NCI-H226 (cell line): ENCODE results near the gene PAF1.
"Not testable (repeated sequence)": the region's sequence is repeated elsewhere in the genome, so short reads cannot be mapped to it uniquely, and the experiment has no call there.

Source experiments
- DNase-seq: peaks from one replicate; pipeline ENCODE4 v3.0.0-alpha.2; 2015

The PAF1 gene

DNA sequence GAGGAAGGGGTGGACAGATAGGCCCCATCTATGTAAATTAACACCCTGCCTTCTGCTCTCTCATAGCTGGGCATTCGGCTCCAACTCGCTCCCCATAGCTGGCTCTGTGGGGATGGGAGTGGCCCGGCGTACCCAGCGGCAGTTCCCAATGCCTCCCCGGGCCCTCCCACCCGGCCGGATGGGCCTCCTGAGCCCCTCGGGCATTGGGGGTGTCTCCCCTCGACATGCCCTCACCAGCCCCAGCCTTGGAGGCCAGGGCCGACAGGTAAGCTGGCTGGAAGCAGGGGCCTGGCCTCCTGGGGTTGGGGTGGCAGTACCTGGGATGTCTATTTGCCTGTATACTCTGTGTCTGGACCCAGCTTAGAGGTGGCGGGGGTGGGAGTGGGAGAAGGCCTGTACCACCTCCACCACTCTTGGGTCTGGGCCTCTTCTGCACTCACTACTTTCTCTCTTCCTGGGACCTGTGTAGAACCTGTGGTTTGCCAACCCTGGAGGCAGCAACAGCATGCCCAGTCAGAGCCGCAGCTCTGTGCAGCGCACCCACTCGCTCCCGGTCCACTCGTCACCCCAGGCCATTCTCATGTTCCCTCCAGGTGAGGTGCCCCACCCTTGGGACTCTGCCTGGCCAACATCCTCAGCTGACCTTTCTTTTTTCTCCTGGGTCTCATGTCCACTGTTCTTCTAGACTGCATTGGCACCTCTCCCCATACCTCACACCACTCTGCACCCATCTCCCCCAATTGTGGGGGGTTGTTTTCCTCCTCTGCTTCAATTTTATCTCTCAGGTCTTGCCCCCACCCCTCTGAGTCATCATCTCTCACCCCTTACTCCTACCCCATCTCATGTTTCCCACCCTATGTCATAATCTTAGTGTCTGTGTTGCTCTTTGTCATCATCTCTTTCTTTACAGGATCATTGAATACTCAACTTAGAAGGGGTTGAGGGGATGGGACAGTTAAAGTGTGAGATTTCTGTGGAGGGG, 10.1 kb downstream of the PAF1 start:
- DNase-seq, result no peak

DNA sequence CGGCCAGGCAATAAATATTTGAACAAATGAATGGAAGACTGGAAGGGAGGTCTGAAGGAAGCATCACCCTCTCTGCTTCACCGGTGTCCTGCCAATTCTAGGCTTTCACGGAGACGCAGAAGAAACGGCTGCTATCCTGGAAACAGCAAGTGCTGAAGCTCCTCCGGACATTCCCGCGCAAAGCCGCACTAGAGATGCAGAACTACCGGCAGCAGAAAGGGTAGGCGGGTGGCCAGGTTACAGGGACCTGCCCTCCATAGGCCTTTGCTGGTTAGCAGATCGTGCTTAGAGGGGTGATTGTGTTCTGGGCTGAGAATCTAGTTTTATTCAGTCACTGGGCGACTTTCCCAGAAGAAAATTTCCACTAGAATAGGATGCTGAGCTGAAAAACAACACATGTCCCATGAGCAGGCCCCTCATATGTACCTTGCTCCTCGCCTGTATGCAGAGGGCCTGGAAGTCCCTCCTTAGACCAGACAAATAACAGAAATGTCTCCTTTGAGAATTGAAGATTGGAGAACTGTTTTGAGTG, 11.0 kb downstream of the PAF1 start:
- no peak for DNase-seq

DNA sequence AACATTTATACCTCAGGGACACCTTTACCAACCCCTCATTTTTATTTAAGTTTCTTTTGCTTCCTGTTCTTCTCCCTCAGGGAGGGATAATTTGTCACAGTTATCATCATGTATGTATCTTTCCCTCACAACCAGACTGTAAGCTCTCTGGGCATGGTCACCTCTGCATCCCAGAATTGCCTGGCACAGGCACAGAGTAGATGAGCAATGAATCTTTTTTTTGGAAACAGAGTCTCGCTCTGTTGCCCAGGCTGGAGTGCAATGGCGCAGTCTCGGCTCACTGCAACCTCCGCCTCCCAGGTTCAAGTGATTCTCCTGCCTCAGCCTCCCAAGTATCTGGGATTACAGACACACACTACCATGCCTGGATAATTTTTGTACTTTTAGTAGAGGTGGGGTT, 11.5 kb downstream of the PAF1 start:
- DNase-seq, result not testable (repeated sequence)

DNA sequence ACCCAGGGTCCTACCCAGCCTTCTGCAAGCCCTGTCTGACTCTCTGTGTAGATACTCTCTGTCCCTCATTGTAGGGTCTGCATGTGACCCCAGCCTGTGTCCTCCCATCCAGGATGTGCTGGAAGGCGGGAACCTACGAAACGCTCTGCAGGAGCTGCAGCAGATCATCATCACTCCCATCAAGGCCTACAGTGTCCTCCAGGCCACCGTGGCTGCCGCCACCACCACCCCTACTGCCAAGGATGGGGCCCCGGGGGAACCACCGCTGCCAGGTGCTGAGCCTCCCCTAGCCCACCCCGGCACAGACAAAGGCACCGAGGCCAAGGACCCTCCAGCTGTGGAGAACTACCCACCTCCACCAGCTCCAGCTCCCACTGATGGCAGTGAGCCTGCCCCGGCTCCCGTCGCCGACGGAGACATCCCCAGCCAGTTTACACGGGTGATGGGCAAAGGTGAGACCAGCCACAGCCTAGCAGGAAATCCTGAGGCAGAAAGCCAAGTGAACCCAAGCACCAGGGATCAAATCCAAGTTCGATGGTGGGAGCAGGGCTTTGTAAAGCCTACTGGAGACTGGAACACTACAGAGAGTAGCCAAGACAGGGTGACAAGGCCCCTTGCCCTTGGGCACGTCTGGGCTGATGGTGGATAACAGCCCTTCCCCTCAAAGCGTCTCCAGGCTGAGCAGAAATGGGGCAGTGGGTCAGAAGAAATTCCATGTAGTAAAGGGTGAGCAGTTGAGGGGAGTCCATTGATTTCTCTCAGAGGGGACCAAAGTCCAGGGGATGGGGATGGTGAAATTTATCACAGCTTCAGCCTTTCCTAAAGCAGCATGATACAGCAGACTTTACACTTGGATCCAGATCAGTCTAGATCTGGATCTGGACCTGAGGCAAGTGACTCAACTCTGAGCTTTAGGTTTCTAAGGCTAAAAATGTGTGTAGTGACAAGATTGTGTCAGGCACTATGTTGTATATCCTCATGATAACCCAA, 13.2 kb downstream of the PAF1 start:
- no peak for DNase-seq

DNA sequence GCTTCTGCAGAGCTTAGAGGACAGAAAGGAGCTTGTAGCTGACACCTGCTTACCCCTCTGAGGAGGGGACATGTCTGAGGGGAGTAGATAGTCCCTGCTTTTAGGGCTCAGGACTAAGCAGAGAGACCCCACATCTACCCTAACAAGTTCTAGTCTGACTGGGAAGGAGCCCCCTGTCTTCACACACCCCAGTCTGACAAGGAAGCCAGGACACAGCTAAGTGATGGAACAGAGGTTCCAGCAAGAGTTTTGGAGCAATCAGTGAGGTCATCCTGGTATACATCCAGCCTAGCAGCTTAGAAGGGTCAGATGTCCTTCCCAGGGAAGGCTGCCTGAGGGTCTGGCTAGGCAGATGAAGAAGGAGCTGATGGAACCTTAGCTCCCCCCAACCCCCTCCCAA, 15.0 kb downstream of the PAF1 start:
- no peak for DNase-seq

DNA sequence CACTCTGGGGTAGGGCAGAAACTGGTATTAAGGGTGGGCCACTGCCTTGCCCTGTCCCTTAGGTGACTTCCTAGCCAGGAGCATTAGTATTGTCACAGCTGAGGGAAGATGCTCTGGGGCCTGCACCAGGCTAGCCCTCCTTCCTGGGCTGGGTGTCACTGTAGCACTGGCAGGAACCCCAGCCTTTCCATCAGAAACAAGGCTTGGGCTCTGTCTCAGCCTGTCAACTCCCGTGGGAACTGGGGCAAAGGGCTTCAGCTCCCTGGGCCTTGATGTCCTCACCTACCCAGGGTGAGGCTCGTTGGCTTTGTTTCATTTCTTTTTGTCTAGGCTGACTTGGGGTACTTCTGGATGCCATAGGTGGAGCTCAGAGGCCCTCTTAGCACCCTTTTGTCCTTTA, 18.0 kb downstream of the PAF1 start:
- no peak for DNase-seq

DNA sequence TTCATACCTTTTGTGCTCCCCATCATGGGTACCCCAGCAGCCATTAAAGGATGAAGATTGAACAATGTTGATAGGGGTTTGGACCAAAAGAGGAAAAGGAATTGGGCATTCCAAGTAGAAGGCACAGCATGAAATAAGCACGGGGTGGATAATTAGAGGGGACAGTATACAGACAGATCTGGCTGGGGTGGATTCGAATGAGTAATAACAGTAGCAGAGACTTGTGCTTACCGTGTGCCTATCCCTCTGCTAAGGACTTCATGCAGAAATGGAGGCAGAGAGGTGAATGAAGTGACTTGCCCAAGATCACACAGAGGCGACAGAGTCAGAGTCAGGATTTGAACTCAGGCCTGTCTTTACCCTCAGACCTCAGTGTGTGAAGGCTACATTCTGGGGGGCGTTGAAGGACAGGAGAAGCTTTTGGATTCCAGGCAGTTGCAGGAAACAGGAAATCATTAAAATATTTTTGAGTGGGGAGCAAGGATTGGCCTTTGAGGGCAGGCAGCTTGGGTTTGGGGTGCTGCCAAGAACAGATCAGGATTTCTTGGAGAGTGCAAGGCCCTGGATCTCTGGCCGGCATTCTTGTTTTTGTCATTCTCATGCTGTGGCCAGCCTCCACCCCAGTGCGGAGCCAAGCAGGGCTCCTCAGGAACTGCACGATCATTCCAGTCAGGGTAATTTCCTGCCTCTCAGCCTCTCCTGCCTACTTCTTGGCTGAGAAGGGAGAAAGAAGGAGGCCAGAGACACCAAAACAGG, 18.7 kb downstream of the PAF1 start:
- peak; percentile 86 for DNase-seq

DNA sequence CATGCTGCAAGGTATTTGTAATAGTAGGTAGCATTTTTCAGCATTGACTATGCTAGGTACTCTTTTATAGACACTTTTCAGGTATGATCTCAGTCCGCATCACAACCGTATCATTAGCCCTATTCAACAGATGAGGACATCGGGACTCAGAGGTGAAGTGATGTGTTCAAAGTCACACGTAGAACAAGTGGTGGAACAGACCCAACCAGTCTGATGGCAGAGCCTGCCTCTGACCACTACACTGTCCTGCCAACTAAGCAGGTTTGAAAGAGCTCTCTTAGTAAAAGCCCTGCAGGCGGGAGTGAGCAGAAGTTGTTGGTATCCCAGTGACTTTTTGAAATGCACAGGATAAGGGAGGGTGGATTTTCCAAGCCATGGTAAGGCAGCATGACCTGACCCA, 20.2 kb downstream of the PAF1 start:
- no peak for DNase-seq

DNA sequence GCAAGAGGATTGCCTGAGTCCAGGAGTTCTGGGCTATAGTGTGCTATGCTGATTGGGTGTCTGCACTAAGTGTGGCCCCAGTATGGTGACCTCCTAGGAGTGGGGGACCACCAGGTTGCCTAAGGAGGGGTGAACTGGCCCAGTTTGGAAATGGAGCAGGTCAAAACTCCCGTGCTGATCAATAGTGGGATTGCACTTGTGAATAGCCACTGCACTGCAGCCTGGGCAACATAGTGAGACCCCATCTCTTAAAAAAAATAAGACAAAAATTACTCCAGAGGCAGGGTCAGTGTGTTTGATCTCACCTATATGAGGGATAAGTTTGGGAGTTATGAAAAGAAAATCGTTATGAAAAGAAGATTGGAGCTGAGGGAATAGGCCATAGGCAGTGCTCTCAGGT, 21.7 kb downstream of the PAF1 start:
- DNase-seq, result no peak

DNA sequence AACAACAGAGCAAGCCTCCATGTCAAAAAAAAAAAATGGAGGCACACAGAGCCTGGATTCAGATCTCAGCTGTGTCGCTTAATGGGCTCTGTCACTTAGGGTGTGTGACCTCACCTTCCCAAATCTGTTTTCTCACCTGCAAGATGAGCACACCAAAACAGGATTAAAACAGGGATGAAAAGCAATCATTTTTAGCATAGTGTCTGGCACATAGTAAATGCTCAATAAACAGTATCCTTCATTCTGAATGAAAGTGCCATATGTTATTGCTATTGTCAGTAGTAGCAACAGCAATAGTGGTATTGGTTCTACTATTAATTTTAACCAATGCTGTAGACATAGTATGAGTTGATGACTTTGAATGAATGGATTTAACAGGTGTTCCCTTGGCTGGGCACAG, 25.4 kb downstream of the PAF1 start:
- DNase-seq, result no peak

DNA sequence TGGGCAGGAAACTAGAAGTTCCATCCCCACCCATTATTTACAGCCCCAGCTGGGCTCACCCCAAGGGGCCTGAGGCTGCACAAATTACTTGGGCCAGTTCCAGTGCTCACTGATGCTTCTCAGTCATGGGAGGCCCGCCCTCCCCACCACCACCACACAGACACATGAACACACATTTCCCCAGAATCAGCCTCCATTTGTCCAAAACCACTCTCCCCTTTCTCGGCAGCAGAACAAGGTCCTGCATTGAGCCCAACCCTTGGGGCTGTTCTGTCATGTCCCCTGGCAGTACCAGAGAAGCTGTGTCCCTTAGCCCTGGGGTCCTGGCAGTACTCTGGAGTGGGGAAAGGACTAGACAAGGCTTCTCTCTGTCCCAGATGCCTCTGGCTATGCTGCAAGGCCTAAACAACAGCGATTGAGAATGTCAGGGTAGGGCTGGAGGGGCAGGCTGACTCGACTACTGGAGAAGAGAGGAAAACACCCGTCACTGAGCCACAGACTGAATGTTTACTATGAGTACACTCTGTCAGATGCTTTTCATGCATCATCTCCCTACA, 26.9 kb downstream of the PAF1 start:
- no peak for DNase-seq

DNA sequence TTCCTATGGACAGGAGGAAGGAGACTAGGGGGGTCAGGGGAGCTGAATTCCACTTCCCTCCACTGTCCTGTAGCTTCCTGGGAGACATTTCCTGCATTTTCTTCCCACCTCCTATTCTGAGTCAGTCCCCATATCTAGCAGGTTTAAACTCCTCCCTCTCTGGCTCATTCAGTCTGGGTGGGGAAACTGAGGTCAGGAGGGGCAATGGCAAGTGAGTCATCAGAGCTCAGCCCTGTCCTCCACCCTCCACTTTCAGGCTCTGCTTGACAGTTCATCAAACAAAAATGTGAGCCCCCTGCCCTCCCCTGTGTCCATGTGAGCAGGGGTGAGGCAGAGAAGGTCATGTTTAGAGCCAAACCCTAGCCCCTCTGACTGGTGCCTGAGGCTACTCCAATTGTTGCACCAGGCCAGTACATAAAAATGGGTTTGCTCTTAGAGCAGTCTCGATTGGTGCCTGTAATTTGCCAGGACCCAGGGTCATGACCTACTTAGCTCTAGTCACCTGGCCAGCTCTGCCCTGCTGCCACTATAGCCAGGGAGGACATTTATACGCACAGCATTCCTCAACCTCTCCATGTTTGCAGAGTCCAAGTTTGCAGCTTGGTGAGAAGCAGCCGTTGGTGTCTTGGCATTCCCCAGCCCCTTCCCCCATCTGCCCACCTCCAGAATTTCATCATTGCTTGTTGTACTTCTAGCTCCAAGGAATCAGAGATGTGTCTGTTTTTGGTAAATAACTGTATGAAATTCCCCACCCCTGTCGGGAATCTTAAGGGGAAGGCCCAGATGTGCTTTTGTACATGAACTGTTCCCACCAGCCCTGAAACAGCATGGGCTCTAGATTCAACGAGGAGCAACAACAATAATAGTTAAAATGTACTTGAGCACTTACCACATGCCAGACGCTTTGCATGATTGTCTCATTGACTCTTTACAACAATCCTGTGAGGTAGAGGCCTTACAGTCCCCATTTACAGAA, 27.9 kb downstream of the PAF1 start:
- DNase-seq, result peak; percentile 63

DNA sequence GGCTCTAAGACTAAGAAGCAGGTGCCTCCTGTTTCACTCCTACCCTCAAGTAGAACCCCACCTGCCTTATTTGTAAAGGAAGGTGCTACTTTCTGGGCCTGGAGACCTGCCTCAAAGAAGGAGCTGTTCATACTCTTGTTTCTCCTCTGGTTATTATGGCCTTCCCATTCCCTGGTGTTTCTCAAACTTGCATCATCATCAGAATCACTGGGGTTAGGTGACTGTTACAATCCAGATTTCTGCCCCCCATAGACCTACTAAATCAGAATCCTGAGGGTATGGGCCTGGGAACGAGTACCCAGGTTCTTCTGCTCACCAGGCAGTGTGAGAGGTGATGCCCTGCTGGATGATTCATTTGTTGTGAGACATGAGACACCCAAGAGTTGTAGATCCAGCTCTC, 30.3 kb downstream of the PAF1 start:
- DNase-seq, result no peak

DNA sequence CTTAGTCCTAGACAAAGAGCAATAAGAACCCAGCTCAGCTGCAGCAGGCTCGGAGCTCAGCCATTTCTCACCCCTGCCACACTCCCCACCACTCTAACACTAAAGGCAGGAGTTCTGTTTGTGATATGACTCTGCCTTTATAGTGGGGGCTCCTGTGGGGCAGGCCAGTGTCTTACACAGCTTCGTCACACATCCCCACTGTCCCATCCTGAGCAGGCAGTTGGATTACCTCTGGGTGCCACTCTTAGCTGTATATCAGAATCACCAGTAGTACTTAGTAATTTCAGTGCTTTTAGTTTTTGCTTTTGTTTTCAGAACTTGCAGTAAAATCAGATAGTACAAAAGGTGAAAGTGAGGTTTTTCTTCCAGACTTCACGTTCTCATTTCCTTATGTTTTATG, 31.9 kb downstream of the PAF1 start:
- no peak for DNase-seq

DNA sequence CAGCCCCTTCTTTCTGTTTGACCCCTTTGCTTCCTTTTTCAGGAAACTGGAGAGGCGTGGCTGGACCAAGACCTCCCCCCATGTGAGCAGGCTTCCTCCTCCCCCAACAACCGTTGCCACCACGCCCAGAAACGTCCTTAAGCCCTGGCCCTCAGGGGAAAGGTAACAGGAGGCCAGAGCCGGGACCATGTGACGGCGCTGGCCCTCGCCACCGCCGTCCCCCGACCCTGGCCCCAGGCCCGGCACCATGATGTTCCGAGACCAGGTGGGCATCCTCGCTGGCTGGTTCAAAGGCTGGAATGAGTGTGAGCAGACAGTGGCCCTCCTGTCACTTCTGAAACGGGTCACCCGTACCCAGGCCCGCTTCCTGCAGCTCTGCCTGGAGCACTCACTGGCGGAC, 34.3 kb downstream of the PAF1 start:
- DNase-seq, result no peak

DNA sequence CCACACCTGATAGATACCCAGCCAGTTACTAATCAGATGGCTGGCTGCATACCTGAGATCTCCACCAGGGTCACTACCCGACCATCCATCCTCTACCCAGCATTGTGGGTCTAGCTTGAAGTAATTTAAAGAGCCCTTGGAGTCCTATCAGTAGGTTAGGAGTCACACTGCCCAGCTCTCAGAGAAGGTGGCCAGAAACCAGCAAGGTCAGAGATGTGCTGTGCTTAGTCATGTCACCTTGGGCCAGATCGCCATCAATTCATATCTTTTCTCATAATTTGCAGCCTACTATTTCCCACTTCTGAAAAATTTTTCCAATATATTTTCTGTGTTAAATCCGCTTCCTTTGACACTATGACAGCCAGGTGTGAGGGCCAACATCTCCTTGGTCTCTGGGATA, 34.8 kb downstream of the PAF1 start:
- no peak for DNase-seq

DNA sequence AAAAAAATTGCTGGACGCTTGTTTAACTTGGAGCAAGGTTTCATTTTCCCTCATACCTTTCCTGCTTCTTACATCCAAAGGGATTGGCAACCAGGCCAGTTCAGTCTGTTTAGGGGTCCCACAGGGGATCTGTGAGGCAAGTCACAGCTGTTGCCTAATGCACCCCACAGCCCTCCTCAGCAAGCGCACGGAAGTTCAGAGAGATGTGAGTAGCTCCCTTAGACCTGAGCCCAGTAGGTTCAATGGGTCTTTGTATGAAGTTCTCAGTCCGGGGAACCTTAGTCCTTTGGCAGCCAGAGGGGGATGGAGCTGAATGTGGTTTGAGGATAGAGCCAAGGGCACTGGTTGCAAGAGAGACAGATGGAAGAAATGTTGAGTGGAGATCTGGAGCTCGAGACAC, 35.7 kb downstream of the PAF1 start:
- DNase-seq, result no peak

DNA sequence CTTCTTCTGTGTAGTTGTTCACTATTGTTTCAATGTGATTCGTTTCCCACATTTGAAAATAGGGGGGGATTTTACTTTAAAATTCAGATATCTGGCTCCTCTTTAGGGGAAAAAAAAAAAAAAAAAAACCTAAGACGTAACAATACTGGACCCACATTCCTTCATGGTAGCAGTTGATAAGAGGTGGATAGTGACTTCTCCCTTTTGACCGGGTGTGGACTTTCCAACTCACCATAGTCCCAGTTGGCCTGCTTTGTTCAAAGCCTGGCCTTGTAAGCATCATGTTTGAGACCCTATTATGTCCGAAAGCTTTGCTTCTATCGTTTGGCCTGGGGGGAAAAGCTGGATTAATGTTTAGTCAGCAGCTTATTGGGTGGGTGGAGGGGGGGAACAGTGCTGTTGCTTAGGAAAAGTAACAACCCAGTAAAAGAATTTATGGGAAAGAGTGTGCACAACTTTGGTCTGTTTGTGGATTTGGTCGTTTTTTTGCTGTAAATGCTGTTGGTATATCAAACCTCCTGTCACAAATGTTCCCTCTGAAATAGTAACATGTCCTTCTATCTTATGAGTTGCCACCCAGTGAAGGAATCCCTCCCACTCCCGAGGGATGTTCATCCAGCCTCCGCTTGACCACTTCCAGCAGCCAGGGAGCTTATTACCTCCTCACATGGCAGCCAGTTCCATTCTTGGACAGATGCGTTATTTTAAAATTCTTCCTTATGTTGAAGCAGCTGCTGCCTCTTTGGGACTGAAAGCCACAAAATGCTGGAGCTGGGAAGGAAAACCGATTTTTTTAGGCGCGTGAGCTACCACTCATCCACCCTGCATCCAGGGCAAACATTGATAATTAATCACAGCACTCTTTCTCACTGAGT, 38.3 kb downstream of the PAF1 start:
- DNase-seq, result no peak

DNA sequence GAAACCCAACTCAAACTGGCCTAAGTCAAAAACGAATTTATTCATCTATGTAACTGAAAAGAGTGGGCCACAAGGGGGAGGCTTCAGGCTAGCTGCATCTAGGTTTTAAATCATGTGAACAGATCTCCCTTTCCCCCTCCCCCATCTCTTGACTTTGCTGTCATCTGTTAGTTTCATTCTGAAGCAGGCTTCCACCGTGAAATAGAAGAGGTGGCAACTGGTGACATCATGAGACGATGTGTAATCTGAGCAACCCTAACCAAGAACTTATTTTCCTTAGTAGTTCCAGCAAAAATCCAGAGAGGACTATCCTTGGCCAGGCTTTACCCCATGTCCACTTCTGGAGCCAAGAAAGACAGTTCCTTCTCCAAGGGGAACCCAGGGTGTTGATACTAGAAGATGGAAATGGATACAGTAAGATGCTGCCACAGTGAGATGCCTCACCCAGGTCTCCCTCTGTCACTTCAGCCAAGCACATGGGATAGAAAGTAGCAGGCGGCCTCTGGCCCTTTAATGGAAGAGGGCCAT, 39.3 kb downstream of the PAF1 start:
- no peak for DNase-seq

DNA sequence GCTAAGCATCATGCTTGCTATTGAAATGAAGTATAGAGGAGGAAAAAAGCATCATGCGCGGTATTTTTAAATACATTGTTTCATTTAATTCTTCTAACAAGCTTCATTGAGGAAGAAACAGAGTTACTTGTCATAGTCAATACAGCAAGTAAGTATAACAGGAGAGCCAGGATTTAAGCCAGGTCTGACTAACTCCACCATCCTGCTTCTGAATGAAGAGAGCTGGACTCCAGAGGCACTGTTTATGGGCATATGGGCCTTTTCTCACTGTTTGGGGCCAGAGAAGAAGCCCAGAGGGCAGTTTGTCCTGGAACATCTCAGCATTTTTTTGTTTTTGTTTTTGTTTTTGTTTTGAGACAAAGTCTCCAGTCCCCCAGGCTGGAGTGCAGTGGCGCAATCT, 40.8 kb downstream of the PAF1 start:
- DNase-seq, result no peak
